Right lobe of liver (tissue), 4 donors: Measurements from ENCODE around the gene MCM3AP.

Experiments
- POLR2A ChIP-seq: fragments of 450-650 bp; IDR thresholded peaks from one replicate; pipeline ENCODE4 v1.6.1; 2017; ENCODE audit warnings: antibody characterized with exemption, mild to moderate bottlenecking
- TF ChIP-seq, protein P1 (sequence below), 4 donors: fragments of 200-600 bp in 3 of 4; fragments of 450-650 bp in 1 of 4; IDR thresholded peaks; one replicate each; pipeline versions ENCODE4 v1.5.1 to v1.8.0; 2016 to 2022; ENCODE audit warnings: antibody characterized with exemption in 4 of 4, mild to moderate bottlenecking in 2 of 4
- donor health status: DM: no; HTN: no; CAD: no.
- donor health status: DM: no; HTN: no; CAD: no.
- donor health status: DM: no; HTN: yes; CAD: no.

DNA sequence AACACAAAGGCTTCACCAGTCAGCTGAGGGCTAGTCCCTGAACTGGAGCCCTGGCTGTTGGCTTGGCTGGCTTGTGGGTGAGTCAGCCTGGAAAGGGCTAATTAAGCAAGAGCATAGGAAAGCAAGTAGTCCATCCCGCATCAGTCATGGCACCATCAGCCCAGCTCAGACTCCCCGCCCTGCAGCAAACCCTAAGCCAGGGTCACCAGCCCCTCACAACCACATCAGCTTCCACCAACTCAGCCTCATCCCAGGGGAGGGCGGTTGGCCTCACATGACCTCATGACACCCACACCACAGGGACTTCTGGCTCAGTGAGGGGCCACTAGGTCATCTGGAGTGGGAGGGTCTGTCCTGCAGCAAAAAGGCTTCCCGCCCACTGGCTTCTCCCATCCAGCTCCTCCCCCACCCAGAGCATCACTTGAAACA lies 94.1 kb downstream of the MCM3AP start:
- TF ChIP-seq, protein P1, sequence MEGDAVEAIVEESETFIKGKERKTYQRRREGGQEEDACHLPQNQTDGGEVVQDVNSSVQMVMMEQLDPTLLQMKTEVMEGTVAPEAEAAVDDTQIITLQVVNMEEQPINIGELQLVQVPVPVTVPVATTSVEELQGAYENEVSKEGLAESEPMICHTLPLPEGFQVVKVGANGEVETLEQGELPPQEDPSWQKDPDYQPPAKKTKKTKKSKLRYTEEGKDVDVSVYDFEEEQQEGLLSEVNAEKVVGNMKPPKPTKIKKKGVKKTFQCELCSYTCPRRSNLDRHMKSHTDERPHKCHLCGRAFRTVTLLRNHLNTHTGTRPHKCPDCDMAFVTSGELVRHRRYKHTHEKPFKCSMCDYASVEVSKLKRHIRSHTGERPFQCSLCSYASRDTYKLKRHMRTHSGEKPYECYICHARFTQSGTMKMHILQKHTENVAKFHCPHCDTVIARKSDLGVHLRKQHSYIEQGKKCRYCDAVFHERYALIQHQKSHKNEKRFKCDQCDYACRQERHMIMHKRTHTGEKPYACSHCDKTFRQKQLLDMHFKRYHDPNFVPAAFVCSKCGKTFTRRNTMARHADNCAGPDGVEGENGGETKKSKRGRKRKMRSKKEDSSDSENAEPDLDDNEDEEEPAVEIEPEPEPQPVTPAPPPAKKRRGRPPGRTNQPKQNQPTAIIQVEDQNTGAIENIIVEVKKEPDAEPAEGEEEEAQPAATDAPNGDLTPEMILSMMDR (IDR thresholded peaks at IDR 0.05) = no peak
- TF ChIP-seq POLR2A = no peak
